HG02885 (cell line): ENCODE results near the gene DNMT3B.

Experiments
- ATAC-seq: cut with Tn5 transposase; IDR thresholded peaks from one replicate; pipeline ENCODE4 v1.9.1; 2021; ENCODE audit warnings: mild to moderate bottlenecking; ENCODE audit not compliant: unreplicated experiment, poor library complexity

The DNMT3B gene

GRCh38 chr20:32820698-32821377 is 58.7 kb downstream of the DNMT3B start:
- no peak for ATAC-seq

GRCh38 chr20:32822225-32822624 is 60.0 kb downstream of the DNMT3B start:
- ATAC-seq, result no peak

- ATAC-seq, result no peak
Observed at GRCh38 chr20:32823078-32823477, 60.9 kb downstream of the DNMT3B start.

GRCh38 chr20:32823737-32824588 is 61.8 kb downstream of the DNMT3B start:
- no peak for ATAC-seq

GRCh38 chr20:32828029-32828680 is 66.0 kb downstream of the DNMT3B start:
- no peak for ATAC-seq

GRCh38 chr20:32829311-32830005 is 67.3 kb downstream of the DNMT3B start:
- ATAC-seq, result no peak

- no peak for ATAC-seq
Observed at GRCh38 chr20:32830437-32830836, 68.3 kb downstream of the DNMT3B start.

- ATAC-seq, result no peak
Observed at GRCh38 chr20:32831982-32832381, 69.8 kb downstream of the DNMT3B start.

- no peak for ATAC-seq
Observed at GRCh38 chr20:32832664-32833063, 70.5 kb downstream of the DNMT3B start.

GRCh38 chr20:32834972-32835371 is 72.8 kb downstream of the DNMT3B start:
- no peak for ATAC-seq

- ATAC-seq, result no peak
Observed at GRCh38 chr20:32837157-32837556, 75.0 kb downstream of the DNMT3B start.

- ATAC-seq, result no peak
Observed at GRCh38 chr20:32839227-32839981, 77.2 kb downstream of the DNMT3B start.

- ATAC-seq, result no peak
Observed at GRCh38 chr20:32839982-32840285, 77.7 kb downstream of the DNMT3B start.

GRCh38 chr20:32841174-32841573 is 79.0 kb downstream of the DNMT3B start:
- no peak for ATAC-seq

GRCh38 chr20:32841632-32842031 is 79.4 kb downstream of the DNMT3B start:
- no peak for ATAC-seq

- ATAC-seq, result no peak
Observed at GRCh38 chr20:32842688-32843524, 80.7 kb downstream of the DNMT3B start.

- no peak for ATAC-seq
Observed at GRCh38 chr20:32845786-32846185, 83.6 kb downstream of the DNMT3B start.

- no peak for ATAC-seq
Observed at GRCh38 chr20:32846852-32847251, 84.7 kb downstream of the DNMT3B start.

- no peak for ATAC-seq
Observed at GRCh38 chr20:32847964-32848363, 85.8 kb downstream of the DNMT3B start.
